ENCODE data around the gene GFRA3. TPM values are rescaled to one million over a fixed set of nuclear protein-coding genes. Genes with fewer than 3 reads are reported as not detected.

Gene GFRA3
- total RNA-seq, 1 experiment from 2014 or later: 1.3 TPM

GRCh38 chr5:138210985-138211384 lies 63.4 kb downstream of the GFRA3 start (continued):
- TF ChIP-seq FOXP4 (CRISPR knock-in tag; IDR thresholded peaks at IDR 0.05) (no peak), TEAD4 (CRISPR knock-in tag; IDR thresholded peaks at IDR 0.05) (no peak), MAX (CRISPR knock-in tag; IDR thresholded peaks at IDR 0.05) (no peak), GRHL2 (CRISPR knock-in tag; IDR thresholded peaks at IDR 0.05; ENCODE audit: insufficient replicate concordance, severe bottlenecking) (no peak), ZNF423 (CRISPR knock-in tag; IDR thresholded peaks at IDR 0.05) (no peak)

Other genes with a start within 250 kb of the GFRA3 start
- gene FAM13B, start 241.5 kb downstream of the GFRA3 start, total RNA-seq (2021): 14.3 to 15.6 TPM (median 15.2 TPM) in 3 replicates
- 0.16 TPM in 1 of 3 replicates, not detected in the others for gene WNT8A, start 190.6 kb downstream of the GFRA3 start, total RNA-seq (2021)
- gene NME5, start 135.2 kb downstream of the GFRA3 start, total RNA-seq (2021): 0.74 to 0.89 TPM in 2 of 3 replicates, not detected in the other
- 59.6 to 73.4 TPM (median 61.4 TPM) in 3 replicates for gene BRD8, start 96.0 kb downstream of the GFRA3 start, total RNA-seq (2021)
- gene KIF20A, start 95.5 kb downstream of the GFRA3 start, total RNA-seq (2021): 66.9 to 81.9 TPM (median 68.0 TPM) in 3 replicates
- 43.8 to 45.3 TPM (median 44.5 TPM) in 3 replicates for gene CDC23, start 61.3 kb downstream of the GFRA3 start, total RNA-seq (2021)
- gene CDC25C, start 57.2 kb upstream of the GFRA3 start, total RNA-seq (2021): 15.0 to 18.8 TPM (median 16.1 TPM) in 3 replicates
- gene FAM53C, start 63.6 kb upstream of the GFRA3 start, total RNA-seq (2021): 51.3 to 56.2 TPM (median 53.0 TPM) in 3 replicates
- 86.2 to 89.0 TPM (median 87.9 TPM) in 3 replicates for gene KDM3B, start 78.1 kb upstream of the GFRA3 start, total RNA-seq (2021)
- 47.7 to 51.1 TPM (median 50.9 TPM) in 3 replicates for gene REEP2, start 164.4 kb upstream of the GFRA3 start, total RNA-seq (2021)
- 15.7 to 30.0 TPM (median 28.5 TPM) in 3 replicates for gene EGR1, start 190.9 kb upstream of the GFRA3 start, total RNA-seq (2021)

Data from WTC11 (cell line).